Kidney (tissue), 14 donors: Measurements from ENCODE around the gene CRACDL. TPM values are rescaled to one million over a fixed set of nuclear protein-coding genes. Genes with fewer than 3 reads are reported as not detected.

Source experiments
- DNase-seq, 5 donors: peaks; one replicate each; pipeline ENCODE4 v3.0.0-alpha.2; 2013 to 2020
- FAIRE-seq: peaks from 2 replicates; lab custom pipeline; 2012; peaks lifted over from hg19 to GRCh38; lab: Jason Lieb, UNC
- H3K27ac ChIP-seq, 2 donors: one replicate each; pipeline ENCODE4 v1.7.0; 2013; ENCODE audit warnings: low read depth in 2 of 2, low read length in 2 of 2, inconsistent platforms in 1 of 2
- H3K27me3 ChIP-seq: one replicate; pipeline ENCODE4 v1.7.1; 2013; ENCODE audit warnings: low read length, inconsistent platforms; ENCODE audit not compliant: control insufficient read depth, insufficient read depth
- H3K36me3 ChIP-seq, 3 donors: one replicate each; pipeline versions ENCODE4 v1.7.0 to v1.7.1; 2013; ENCODE audit warnings: low read length in 3 of 3, control low read depth in 1 of 3, inconsistent platforms in 1 of 3; ENCODE audit not compliant: insufficient read depth in 3 of 3, control insufficient read depth in 2 of 3
- H3K4me1 ChIP-seq, 3 donors: one replicate each; pipeline versions ENCODE4 v1.7.0 to v1.7.1; 2013; ENCODE audit warnings: low read length in 3 of 3, inconsistent platforms in 1 of 3, low read depth in 1 of 3; ENCODE audit not compliant: control insufficient read depth in 2 of 3, insufficient read depth in 2 of 3
- H3K4me3 ChIP-seq, 3 donors: one replicate each; pipeline versions ENCODE4 v1.7.0 to v1.8.1; 2013; ENCODE audit warnings: low read length in 3 of 3, control low read depth in 1 of 3, inconsistent platforms in 1 of 3
- H3K9ac ChIP-seq, 3 donors: one replicate each; pipeline versions ENCODE4 v1.7.0 to v1.7.1; 2013; ENCODE audit warnings: low read length in 3 of 3, control low read depth in 1 of 3, inconsistent platforms in 1 of 3
- H3K9me3 ChIP-seq, 3 donors: one replicate each; pipeline versions ENCODE4 v1.7.0 to v1.7.1; 2013; ENCODE audit warnings: low read length in 3 of 3, control low read depth in 1 of 3, inconsistent platforms in 1 of 3; ENCODE audit not compliant: control insufficient read depth in 2 of 3, insufficient read depth in 1 of 3
- intact Hi-C: fragments of 100-400 bp; cut with DNase I; formaldehyde crosslinking; loops from one replicate; pipeline ENCODE4 v1.11.1; 2022
- polyA plus RNA-seq: library from polyadenylated mRNA; stranded (reverse); fragments of 350-450 nt; fragmentation: Illumina TruSeq; extraction: RNeasy Lipid Tissue Mini Kit (QIAGEN cat#74804); gene quantifications from one replicate; pipeline ENCODE4 v1.2.3, GENCODE V29; 2014; ENCODE audit warnings: low read depth, low replicate concordance; ENCODE audit not compliant: insufficient read depth
- total RNA-seq: library from RNA; stranded (reverse); fragmentation: NEBNext Ultra II Directional; extraction: Animal tissue kit (Norgen Biotek cat#: 25700); gene quantifications from one replicate; pipeline ENCODE4 v1.2.1, GENCODE V29; 2021
- TF ChIP-seq, protein P1 (sequence below): IDR thresholded peaks from 3 replicates; pipeline ENCODE4 v1.5.1; 2012; ENCODE audit warnings: mild to moderate bottlenecking, moderate library complexity, borderline replicate concordance; ENCODE audit not compliant: insufficient read depth; ENCODE audit errors: extremely low read depth
- donor health status: control.
- donor health status: control.
- donor health status: control.
- donor health status: control.
- donor health status: control.
- donor health status: DM: yes; HTN: yes; CAD: no.
- donor health status: Normal renal cell carcinoma (clear cell type).

Gene CRACDL
- total and polyA plus RNA-seq, 2 donors from 2014 or later, result 4.3 to 14.8 TPM

DNA sequence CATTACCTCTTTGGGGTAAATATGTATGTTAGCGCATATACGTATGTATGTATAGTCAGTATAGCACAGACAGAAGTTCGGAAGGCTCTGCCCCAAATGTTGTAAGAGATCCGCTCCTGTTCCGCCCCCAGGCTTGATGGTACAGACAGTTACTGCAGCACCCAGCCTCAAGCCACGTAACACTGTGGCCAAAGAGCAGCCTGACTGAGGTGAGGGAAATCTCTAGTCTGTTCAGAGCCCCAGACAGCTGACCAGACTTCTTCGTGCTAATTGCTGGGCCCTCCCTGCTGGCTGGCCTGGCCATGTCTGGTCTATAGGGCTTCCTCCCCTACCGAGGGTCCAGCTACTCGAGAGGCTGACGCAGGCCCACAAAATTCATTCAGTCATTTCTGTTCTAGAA lies 7.8 kb downstream of the CRACDL start:
- TF ChIP-seq, protein P1, sequence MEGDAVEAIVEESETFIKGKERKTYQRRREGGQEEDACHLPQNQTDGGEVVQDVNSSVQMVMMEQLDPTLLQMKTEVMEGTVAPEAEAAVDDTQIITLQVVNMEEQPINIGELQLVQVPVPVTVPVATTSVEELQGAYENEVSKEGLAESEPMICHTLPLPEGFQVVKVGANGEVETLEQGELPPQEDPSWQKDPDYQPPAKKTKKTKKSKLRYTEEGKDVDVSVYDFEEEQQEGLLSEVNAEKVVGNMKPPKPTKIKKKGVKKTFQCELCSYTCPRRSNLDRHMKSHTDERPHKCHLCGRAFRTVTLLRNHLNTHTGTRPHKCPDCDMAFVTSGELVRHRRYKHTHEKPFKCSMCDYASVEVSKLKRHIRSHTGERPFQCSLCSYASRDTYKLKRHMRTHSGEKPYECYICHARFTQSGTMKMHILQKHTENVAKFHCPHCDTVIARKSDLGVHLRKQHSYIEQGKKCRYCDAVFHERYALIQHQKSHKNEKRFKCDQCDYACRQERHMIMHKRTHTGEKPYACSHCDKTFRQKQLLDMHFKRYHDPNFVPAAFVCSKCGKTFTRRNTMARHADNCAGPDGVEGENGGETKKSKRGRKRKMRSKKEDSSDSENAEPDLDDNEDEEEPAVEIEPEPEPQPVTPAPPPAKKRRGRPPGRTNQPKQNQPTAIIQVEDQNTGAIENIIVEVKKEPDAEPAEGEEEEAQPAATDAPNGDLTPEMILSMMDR, result no peak
- intact Hi-C loops, result no loop called here
- Histone ChIP-seq H3K9me3 (peaks cover 0 to 3% (median 0%) of the 10 kb centered on the region in 3 donors), H3K27ac (no peak overlapping the region), H3K27me3 (no peaks in the 10 kb centered on the region), H3K4me3 (no peak overlapping the region), H3K36me3 (no peaks in the 10 kb centered on the region), H3K9ac (no peak overlapping the region), H3K4me1 (no peaks in the 10 kb centered on the region)
- FAIRE-seq (no peak), DNase-seq (no peak)

DNA sequence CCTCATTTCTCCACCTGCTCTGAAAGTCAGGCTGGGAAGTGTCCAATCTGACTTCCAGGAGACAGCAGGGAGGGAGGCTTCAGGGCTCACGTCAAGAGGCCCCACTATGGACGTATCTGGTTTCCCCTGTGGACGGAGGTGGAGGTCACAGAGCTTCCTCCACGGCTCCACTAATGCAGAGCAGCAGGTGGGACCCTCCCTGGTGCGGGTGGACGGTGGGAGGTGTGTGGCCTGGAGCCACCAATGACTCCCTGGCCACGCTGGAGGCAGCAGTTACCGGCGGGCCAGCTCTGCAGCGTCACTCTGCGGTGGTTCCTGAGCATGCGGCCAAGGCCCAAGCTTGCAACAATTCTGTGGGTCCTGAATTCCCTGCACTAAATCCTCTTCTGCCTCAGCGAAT lies 9.0 kb downstream of the CRACDL start:
- Histone ChIP-seq H3K9me3 (peaks cover 0 to 3% (median 0%) of the 10 kb centered on the region in 3 donors), H3K27me3 (no peaks in the 10 kb centered on the region), H3K9ac (no peak overlapping the region), H3K36me3 (no peaks in the 10 kb centered on the region), H3K27ac (no peak overlapping the region), H3K4me1 (no peaks in the 10 kb centered on the region), H3K4me3 (no peak overlapping the region)
- DNase-seq, result peak in 4 of 5 donors; percentile 29 to 43 (median 32)
- intact Hi-C loops, result no loop called here
- FAIRE-seq, result no peak
- TF ChIP-seq, protein P1, result no peak

DNA sequence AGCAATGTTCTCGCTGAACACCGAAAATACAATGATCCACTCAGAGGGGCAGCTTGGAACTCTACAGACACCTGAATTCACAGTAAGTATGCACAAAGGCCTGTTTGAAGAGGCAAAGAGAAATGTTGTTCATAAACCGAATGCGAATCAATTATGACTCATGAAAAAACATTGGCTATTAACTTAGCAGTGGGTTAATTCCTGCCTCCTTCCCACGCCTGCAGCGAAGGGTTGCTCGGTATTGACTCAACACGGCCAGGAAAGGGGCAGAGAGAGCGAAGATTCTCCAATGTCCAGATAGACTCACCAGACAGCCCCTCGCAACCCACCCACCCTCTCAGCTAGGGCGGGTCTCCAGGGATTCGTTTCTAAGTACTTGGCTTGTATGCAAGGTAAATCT lies 9.4 kb downstream of the CRACDL start:
- no peak overlapping the region for H3K4me3 ChIP-seq
- no peak overlapping the region for H3K27ac ChIP-seq
- H3K9me3 ChIP-seq, result peaks cover 0 to 3% (median 0%) of the 10 kb centered on the region in 3 donors
- no peaks in the 10 kb centered on the region for H3K4me1 ChIP-seq
- TF ChIP-seq, protein P1, result no peak
- no peak overlapping the region for H3K9ac ChIP-seq
- H3K27me3 ChIP-seq, result no peaks in the 10 kb centered on the region
- intact Hi-C loops, result no loop called here
- FAIRE-seq (no peak), DNase-seq (peak in 1 of 5 donors; percentile 8)
- no peaks in the 10 kb centered on the region for H3K36me3 ChIP-seq

DNA sequence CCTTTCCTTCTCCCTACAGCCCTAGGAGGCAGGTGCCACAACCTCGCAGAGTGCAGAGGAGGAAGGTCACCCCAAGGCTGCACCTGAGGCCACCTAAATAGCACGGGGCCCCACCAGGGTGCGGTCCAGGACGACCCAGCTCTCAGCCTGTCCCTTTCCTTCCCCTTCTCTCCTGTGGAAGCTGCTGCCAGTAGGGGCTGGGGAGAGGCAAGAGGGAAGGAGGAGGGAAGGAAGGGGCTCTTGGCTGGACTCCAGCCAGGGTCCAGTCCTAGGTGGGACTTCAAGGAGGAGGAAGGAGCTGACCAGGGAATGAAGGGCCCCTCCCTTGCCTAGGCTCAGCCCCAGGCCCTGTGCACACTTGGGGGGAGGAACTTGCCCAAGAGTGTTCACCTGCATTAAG lies 11.1 kb downstream of the CRACDL start:
- Histone ChIP-seq H3K4me3 (no peak overlapping the region), H3K27ac (no peak overlapping the region), H3K9me3 (peaks cover 0 to 3% (median 0%) of the 10 kb centered on the region in 3 donors), H3K36me3 (no peaks in the 10 kb centered on the region), H3K9ac (no peak overlapping the region), H3K4me1 (no peaks in the 10 kb centered on the region), H3K27me3 (no peaks in the 10 kb centered on the region)
- intact Hi-C loops, result no loop called here
- no peak for FAIRE-seq
- DNase-seq, result peak in 1 of 5 donors; percentile 24
- TF ChIP-seq, protein P1, result no peak
